ENCODE data around the gene ACOT7. TPM values are rescaled to one million over a fixed set of nuclear protein-coding genes. Genes with fewer than 3 reads are reported as not detected.

ACOT7 gene
- polyA plus RNA-seq, 1 donor from 2014 or later = 3.8 TPM

DNA sequence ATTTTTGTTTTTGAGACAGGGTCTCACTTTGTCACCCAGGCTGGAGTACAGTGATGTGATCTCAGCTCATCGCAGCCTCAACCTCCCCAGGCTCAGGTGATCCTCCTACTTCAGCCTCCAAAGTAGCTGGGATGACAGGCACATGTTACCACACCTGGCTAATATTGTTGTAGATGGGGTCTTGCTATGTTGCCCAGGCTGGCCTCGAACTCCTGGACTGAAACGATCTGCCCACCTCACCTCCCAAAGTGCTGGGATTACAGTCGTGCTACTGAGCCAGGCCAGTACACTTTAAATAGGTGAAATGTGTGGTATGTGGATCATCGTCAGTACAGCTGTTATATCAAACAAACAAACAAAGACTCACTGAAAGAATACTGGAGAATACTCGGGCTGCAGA lies 97.7 kb downstream of the ACOT7 start:
- no peak overlapping the region for H3K27ac Mint-ChIP-seq

GRCh38 chr1:6294890-6295556 lies 98.5 kb downstream of the ACOT7 start:
- peaks cover 5% of the 10 kb centered on the region for H3K36me3 Mint-ChIP-seq
- no peaks in the 10 kb centered on the region for H3K27me3 Mint-ChIP-seq

More for the DNA sequence above, 97.7 kb downstream of the ACOT7 start:
- no peak overlapping the region for H3K4me3 Mint-ChIP-seq
- H3K9me3 Mint-ChIP-seq = no peaks in the 10 kb centered on the region
- no peaks in the 10 kb centered on the region for H3K27me3 Mint-ChIP-seq
- H3K36me3 Mint-ChIP-seq = peaks cover 5% of the 10 kb centered on the region
- peaks cover 0 to 2% (median 0%) of the 10 kb centered on the region in 3 donors for H3K4me1 Mint-ChIP-seq

GRCh38 chr1:6294080-6294889 lies 99.3 kb downstream of the ACOT7 start:
- Mint-ChIP-seq H3K36me3 (peaks cover 3% of the 10 kb centered on the region), H3K4me1 (peaks cover 0 to 6% (median 2%) of the 10 kb centered on the region in 3 donors), H3K27me3 (no peaks in the 10 kb centered on the region), H3K4me3 (no peak overlapping the region), H3K27ac (no peak overlapping the region), H3K9me3 (no peaks in the 10 kb centered on the region)

More at GRCh38 chr1:6294890-6295556, 98.5 kb downstream of the ACOT7 start:
- Mint-ChIP-seq H3K27ac (no peak overlapping the region), H3K4me3 (no peak overlapping the region), H3K4me1 (peaks cover 0 to 3% (median 2%) of the 10 kb centered on the region in 3 donors), H3K9me3 (no peaks in the 10 kb centered on the region)

DNA sequence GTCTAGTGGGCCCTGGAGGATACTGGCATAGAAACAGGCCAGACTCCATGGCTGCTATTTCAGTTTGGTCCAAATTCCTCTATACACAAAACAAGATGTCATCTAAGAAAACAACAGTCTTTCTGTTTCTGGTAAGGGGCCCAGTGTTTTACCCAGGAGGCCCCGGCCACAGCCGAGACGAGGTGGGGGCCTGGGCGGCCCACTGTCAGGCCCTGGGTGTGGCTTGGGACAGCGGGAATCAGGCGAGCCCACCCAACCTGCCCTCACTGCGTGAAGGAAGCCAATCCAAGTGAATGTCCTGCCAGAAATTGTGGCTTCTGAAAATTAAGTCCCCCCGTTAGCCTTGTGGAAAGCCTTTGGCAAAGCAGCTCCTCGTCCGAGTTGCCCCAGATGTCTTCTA lies 101.5 kb downstream of the ACOT7 start:
- Mint-ChIP-seq H3K27ac (no peak overlapping the region), H3K9me3 (no peaks in the 10 kb centered on the region), H3K36me3 (no peaks in the 10 kb centered on the region), H3K4me3 (no peak overlapping the region), H3K4me1 (peaks cover 0 to 6% (median 2%) of the 10 kb centered on the region in 3 donors), H3K27me3 (no peaks in the 10 kb centered on the region)

DNA sequence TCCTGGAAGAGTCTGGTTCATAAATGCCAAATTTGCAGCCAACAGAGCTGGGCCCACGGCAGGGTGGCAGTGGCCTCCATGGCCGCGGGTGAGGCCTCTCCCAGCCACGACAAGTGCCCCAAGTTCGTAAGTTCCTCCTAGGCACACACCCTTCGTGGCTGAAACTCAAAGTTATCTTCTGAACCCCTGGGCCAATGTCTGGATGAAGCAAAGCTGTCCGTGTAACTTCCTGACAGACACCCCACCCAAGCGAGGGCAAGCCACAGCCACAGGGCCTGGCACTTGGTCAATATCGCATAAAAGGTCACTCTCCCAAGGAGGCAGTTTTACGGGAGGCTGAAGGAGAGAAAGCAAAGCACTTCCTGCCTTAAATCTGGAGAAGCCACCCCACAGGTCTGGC lies 104.9 kb downstream of the ACOT7 start:
- no peaks in the 10 kb centered on the region for H3K36me3 Mint-ChIP-seq

DNA sequence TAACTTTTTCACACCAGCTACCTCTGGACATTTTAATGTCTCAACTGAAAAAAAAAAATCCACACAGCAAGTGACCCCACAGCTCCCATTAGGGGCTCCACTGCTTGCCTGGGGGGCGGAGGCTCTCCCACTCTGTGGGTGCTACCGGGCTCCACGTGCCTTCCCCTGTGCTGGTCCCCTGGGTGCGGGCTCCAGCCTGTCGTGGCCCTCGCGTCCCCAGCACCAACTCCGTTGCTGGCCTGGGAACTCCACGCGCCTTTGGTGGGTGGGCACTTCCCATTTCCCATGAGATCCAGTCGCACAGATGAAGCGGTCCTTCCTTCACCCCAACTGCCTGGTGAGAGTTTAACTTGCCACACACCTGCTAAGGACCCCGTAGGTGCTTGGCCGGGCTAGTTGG lies 105.5 kb downstream of the ACOT7 start:
- Mint-ChIP-seq H3K27me3 (no peaks in the 10 kb centered on the region), H3K4me1 (peaks cover 0 to 6% (median 0%) of the 10 kb centered on the region in 3 donors), H3K9me3 (no peaks in the 10 kb centered on the region), H3K4me3 (no peak overlapping the region), H3K27ac (no peak overlapping the region), H3K36me3 (no peaks in the 10 kb centered on the region)

More for the DNA sequence above, 104.9 kb downstream of the ACOT7 start:
- Mint-ChIP-seq H3K4me3 (no peak overlapping the region), H3K27ac (no peak overlapping the region), H3K27me3 (no peaks in the 10 kb centered on the region), H3K4me1 (peaks cover 0 to 6% (median 0%) of the 10 kb centered on the region in 3 donors), H3K9me3 (no peaks in the 10 kb centered on the region)

GRCh38 chr1:6287431-6287886 lies 106.1 kb downstream of the ACOT7 start:
- peak overlapping the region in 1 of 3 donors; percentile 27 for H3K27ac Mint-ChIP-seq
- H3K36me3 Mint-ChIP-seq = no peaks in the 10 kb centered on the region
- no peaks in the 10 kb centered on the region for H3K9me3 Mint-ChIP-seq
- no peaks in the 10 kb centered on the region for H3K27me3 Mint-ChIP-seq
- no peak overlapping the region for H3K4me3 Mint-ChIP-seq
- peaks cover 0 to 6% (median 0%) of the 10 kb centered on the region in 3 donors for H3K4me1 Mint-ChIP-seq

DNA sequence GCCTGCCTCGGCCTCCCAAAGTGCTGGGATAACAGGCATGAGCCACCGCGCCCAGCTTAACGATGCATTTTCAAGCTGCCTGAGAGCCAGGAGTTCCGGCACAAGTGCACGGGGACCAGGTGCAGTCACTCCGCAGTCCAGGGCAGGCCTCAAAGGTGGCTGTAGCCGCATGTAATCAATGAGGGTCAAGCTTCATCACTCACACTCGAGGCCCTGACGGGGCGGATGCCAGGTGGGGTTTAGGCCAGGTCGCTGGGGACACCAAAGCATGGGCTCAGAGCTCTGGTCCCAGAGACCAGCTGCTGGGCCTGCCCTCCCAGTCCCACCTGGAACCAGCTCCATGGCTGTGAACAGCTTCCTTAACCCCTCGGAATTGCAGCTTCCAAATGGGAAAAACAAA lies 106.5 kb downstream of the ACOT7 start:
- Mint-ChIP-seq H3K36me3 (no peaks in the 10 kb centered on the region), H3K4me1 (peaks cover 0 to 6% (median 0%) of the 10 kb centered on the region in 3 donors), H3K4me3 (no peak overlapping the region), H3K27ac (peak overlapping the region in 1 of 3 donors; percentile 27), H3K27me3 (no peaks in the 10 kb centered on the region), H3K9me3 (no peaks in the 10 kb centered on the region)

DNA sequence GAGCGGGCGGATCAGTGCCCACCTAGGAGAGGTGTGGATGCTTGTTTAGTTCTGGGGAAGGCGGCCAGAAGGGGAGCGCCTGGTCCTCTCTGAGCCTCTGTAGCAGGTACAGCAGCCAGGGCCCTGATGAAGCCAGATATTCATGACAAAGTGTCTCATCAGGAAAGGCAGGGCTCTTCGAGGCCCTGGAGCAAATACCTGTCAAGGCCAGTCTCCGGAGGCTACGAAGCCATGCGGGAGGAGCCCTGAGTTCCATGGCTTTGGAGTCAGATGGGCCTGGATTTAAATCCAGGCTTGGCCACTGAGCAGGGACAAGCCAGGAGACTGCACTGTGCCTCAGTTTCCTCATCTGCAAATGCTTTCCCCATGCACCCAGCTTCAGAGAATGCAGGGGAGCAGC lies 107.3 kb downstream of the ACOT7 start:
- Mint-ChIP-seq H3K4me1 (peaks cover 0 to 6% (median 0%) of the 10 kb centered on the region in 3 donors), H3K36me3 (no peaks in the 10 kb centered on the region), H3K9me3 (no peaks in the 10 kb centered on the region), H3K27ac (no peak overlapping the region), H3K27me3 (no peaks in the 10 kb centered on the region), H3K4me3 (no peak overlapping the region)

DNA sequence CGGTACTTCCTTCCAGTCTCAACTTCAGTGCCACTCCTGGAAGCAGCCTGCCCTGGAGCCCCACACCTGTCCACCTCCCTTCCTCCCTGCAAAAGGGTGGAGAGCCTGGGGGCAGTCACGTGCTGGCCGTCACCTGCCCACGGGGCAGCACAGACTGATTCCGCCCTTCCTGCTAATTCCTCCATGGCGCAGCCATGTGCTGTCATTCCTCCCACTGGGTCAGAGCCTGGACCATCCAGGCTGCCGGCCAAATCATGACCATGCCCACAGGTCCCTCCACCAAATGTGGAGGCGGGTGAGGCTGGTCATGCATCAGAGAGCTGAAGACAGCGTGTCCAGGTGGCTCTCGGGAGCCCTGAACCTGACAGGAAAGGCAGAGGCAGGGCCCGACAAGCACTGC lies 108.2 kb downstream of the ACOT7 start:
- no peaks in the 10 kb centered on the region for H3K27me3 Mint-ChIP-seq
- H3K27ac Mint-ChIP-seq = no peak overlapping the region
- no peaks in the 10 kb centered on the region for H3K9me3 Mint-ChIP-seq
- H3K4me3 Mint-ChIP-seq = no peak overlapping the region
- H3K4me1 Mint-ChIP-seq = peaks cover 0 to 4% (median 0%) of the 10 kb centered on the region in 3 donors
- H3K36me3 Mint-ChIP-seq = no peaks in the 10 kb centered on the region

DNA sequence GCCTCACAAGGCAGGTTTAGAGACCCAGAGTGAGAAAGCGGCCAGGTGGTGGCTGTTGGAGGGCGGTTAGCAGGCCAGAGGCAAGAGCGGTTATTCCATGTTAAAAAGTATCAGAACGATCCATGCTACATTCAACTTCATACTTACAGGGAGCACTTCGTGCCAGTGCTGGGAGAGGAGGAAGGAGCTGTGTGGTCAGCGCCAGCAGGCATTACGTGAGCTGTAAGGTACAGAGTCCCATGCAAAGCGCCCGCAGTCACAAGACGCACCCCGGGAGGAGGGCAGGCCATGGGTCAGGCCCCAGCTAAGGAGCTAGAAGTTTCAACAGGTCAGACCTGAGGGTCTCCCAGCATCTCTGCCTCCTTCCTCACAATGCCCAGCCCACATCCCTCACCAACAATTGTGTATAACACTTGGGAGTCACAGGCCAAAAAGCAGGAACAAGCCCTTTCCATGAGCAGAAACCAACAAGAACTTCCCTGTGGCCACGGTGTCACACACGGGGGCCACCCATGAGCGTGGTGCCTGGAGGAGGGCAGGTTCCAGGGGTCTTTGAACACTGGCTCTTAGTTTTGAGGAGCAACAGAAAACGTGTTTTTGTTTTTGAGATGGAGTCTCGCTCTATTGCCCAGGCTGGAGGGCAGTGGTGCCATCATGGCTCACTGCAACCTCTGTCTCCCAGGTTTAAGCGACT lies 110.8 kb downstream of the ACOT7 start:
- H3K27ac Mint-ChIP-seq = no peak overlapping the region
- H3K4me1 Mint-ChIP-seq = no peaks in the 10 kb centered on the region
- H3K4me3 Mint-ChIP-seq = no peak overlapping the region
- H3K27me3 Mint-ChIP-seq = no peaks in the 10 kb centered on the region
- H3K36me3 Mint-ChIP-seq = no peaks in the 10 kb centered on the region
- no peaks in the 10 kb centered on the region for H3K9me3 Mint-ChIP-seq

GRCh38 chr1:6281511-6282402 lies 111.8 kb downstream of the ACOT7 start:
- peak overlapping the region in 1 of 3 donors; percentile 47 for H3K27ac Mint-ChIP-seq
- no peaks in the 10 kb centered on the region for H3K36me3 Mint-ChIP-seq
- H3K27me3 Mint-ChIP-seq = no peaks in the 10 kb centered on the region
- H3K4me3 Mint-ChIP-seq = no peak overlapping the region
- no peaks in the 10 kb centered on the region for H3K4me1 Mint-ChIP-seq
- H3K9me3 Mint-ChIP-seq = no peaks in the 10 kb centered on the region

DNA sequence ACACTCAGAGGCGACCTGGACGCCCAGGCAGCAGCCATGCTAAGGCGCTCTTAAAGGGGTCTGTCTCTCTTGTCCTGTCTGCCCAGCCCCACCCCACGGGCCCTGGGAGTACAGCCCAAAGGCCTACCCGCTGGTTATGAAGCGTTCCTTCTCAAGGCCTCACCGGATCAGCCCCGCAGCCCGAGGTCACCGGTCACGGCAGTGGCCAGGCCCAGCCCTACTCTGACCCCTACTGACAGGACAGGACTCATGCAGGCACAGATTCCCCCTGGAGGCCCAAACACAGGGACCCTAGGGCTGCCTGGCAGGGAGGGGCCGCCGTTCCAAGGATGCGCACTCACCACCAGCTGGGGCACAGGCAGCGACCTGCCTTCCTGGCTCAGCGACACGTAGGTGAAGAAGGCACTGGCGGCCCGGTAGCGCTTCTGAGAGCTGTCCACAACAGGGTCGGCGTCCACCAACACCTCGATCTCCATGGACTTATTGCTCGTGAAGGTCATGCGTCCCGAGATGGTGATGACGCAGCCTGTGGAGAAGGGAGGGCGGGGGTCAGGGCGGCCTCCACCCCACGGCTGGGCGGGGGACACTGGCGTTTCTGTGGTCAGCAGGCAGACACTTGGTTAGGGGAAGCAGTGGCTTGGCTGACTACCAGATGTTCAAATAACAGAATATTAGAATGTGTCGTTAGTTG lies 112.7 kb downstream of the ACOT7 start:
- Mint-ChIP-seq H3K36me3 (no peaks in the 10 kb centered on the region), H3K27me3 (no peaks in the 10 kb centered on the region), H3K4me3 (no peak overlapping the region), H3K4me1 (no peaks in the 10 kb centered on the region), H3K27ac (no peak overlapping the region), H3K9me3 (no peaks in the 10 kb centered on the region)

Data from IgD-negative memory B cell (primary cell).